GM18519 (cell line): Measurements from ENCODE around the gene PRUNE1.

Experiments used
- ATAC-seq: cut with Tn5 transposase; IDR thresholded peaks from one replicate; pipeline ENCODE4 v1.9.1; 2021; ENCODE audit warnings: mild to moderate bottlenecking, moderate library complexity; ENCODE audit not compliant: unreplicated experiment, low FRiP score

Gene PRUNE1

DNA sequence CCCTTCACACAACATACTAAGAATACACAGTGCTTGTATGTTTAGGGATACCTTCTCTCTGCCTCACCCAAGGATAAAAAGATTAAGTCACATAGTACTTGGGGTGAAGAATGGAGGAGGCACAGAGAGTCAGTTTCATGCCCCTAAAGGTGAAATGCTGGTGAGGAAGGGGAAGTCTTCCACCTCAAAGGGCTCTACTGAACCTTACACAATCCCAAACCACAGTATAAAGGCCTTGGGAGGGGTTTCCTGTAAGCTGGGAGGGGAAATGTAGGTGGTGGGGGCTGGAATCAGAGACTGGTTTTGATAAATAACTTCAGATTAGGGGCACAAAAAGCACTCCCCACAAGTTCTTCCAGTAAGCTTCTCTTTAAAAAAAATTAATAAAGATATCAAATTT lies 5.1 kb upstream of the PRUNE1 start:
- ATAC-seq, result no peak

DNA sequence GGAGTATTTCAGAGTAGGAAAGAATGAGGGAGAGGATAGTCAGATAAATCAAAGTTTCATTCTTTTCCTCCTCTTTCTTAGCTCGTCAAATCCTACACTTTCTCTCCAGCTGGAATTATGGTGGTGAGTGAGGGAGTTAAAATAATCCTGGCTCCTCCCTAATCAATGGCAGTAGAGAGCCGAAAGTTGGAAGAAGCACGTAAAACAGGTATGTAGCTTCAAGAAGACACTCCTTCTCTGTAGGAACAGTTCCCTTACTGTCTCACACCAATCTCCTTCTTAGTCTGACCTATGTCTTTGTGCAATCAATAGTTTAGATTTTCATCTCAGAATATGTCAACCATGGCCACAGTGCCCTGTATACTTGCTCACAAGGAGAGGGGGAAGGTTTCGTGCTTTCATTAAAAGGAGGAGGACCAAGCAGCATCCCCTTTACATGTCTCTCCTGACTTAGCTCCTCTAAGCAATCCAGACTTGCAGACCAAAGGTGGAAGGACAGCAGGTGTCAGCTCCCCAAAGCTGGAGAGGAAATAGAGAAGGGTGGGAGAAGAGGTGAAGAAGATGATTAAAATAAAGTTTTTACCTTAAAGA lies 2.4 kb upstream of the PRUNE1 start:
- no peak for ATAC-seq

DNA sequence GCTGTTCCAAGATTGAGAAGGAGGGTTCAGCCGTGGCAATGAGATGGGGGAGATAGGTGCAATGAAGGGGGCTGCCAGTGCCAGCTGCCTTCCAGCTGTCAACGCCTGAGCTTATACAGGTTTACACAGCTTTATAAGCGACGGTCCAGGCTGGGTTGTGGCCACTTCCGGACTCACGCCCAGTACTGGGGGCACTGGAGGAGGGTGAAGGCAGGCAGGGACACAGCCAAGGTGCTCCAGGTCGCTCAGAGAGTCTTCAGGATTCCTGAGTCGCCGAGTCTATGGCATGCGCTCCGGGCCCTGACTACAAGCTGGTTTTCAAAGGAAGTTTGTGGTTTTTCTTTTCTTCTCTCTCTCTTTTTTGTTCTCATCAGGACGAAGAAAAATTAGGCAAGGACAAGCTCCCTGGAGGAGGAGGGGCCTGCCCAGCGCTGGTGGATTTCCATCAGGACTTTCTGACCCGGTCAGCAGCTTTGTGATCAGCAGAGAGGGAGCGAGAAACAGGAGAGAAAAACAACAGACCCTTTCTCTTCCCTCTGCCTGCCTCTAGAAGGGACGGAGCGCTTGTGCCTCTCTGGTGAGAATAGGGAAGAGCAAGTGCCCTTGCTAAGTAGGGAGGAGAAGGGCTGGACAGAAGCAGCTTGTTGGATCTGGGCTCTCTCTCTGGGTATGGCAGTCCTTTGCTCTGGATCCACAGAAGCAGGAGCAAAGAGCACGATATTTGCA lies 1.8 kb upstream of the PRUNE1 start, which contains the start of gene MINDY1:
TSS of gene MINDY1 (minus strand) at position 576 of the 726 bp plus-strand sequence. CDS start 4,285 bp downstream, outside the sequence.
- no peak for ATAC-seq

DNA sequence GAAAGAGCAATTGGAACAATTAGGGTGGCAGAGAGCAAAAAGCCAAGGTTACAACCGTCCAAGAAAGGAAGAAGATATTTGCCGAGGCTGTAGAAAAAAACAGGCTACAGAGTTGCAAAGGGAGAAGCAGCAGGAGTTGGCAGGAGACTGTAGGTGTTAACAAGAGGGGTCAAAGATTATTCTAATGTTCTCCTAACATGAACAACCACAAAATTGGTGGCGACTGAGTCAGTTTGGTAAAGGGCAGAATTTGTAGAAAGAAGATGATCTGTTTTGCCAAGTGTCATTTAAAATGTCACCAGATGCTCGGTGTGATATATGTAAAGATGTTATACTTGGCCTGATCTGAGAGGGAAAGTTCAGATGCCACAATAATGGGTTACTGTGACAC lies 401 bp upstream of the PRUNE1 start:
- ATAC-seq, result no peak

DNA sequence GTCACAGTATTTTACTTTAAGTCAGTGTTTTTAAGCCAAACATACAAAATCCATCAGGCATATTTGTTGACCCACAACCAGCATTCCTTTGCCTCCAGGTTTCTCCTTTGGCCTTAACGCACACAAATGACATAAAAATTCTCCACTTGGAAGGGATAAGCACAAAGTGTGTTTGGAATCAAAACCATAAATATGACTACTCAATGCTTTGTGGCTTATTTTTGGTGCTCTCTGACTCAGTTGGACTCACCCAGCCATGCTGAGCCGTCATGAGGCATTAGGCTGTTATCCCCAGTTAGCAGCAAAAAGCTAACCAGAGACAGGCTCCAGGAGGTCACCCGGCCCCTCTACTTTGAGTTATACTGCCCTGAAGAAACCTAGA lies 948 bp downstream of the PRUNE1 start:
- no peak for ATAC-seq

DNA sequence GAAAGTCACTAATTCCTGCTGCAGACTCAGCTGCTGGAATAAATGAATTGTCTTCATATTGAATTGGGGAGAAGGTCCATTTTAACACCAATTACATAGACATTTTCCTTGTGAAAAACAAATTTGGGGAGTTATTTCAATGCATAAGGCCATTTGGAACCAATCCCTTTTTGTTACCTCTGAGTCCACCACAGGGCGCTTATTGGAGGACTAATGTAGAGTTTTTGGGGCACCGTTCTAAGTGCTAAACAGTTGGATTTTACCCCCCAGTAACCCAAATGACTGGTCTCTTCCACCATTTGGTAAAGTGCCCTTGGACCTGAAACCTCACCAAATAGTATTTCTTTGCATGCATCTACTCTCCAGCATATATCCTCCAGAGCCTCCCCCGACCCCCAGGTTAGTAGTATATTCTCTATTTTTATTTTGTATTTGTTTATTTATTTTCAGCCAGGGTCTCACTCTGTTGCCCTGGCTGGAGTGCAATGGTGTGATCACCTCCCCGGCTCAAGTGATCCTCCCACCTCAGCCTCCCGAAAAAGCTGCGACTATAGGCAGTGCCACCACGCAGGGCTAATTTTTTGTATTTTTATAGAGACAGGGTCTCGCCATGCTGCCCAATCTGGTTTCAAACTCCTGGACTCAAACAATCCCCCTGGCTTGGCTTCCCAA lies 1.6 kb downstream of the PRUNE1 start:
- no peak for ATAC-seq

DNA sequence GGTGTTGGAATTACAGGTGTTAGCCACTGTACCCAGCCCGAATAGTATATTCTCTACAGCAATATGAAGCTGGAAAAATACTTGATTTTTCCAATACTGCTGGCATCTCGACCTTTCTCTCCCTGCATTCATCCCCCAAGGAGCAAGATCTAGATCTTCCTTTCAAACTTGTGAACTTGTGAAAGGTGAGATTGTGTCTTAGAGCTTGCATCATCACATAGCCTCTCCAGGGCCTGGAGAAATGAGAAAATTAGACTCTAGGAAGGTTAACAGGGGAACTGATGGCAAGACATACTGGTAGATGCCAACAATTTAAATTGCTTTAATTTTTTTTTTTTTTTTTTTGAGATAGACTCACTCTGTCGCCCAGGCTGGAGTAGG lies 2.1 kb downstream of the PRUNE1 start:
- no peak for ATAC-seq

DNA sequence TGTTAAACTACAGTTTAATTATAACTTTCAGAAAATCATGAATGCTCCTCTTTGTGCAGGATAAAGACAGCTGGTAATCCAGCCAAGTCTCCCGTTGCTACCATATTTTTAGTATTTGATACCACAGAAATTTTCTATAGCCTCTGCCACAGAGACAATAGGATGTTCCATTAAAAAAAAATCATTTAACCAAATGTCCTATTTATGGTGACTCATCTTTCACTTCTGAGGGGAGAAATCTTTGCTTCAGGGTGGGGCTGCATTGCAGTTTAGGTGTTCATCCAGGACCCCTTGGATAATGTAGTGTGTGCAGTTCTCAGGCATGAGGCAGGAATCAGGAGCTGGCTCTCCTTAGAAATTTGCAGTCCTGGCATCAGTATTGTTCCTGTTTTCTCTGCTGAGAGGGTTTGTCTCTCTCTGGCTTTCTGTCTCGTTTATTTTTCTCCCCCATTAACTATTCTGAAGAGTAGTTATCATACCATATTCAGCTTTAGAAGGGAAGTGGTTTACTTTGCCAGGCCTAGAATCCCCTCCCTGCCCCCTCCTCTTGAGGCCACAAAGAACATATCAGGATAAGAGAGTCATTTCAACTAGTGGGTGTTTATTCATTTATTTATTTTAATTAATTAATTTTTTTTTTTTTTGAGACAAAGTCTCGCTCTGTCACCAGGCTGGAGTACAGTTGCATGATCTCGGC lies 3.1 kb downstream of the PRUNE1 start:
- ATAC-seq, result no peak

DNA sequence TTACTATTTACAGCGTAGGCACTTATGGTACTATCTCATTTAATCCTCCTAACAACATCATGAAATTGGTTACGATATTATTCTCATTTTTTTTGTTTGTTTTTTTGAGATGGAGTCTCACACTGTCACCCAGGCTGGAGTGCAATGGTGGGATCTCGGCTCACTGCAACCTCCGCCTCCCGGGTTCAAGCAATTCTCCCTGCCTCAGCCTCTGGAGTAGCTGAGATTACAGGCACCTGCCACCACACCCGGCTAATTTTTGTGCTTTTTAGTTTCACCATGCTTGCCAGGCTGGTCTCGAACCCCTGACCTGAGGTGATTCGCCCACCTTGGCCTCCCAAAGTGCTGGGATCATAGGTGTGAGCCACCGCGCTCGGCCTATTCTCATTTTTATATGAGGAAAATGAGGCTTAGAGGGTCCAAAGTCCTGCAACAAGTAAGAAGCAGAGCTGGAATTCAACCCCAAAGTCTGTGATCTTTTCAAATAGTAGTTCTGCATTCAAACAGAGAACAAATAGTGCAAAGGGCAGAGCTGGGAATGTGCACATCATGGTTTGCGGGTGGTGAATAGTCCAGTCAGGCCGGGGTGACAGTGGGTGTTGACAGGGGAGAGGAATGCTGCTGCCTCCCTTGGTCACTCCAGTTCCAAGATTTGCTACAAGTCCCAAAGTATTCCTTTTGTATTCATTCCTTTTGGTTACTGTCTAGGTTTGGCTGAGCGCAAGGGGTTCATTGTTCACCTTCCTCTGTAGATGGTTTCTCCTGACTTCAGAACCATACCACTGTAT lies 4.6 kb downstream of the PRUNE1 start:
- no peak for ATAC-seq

DNA sequence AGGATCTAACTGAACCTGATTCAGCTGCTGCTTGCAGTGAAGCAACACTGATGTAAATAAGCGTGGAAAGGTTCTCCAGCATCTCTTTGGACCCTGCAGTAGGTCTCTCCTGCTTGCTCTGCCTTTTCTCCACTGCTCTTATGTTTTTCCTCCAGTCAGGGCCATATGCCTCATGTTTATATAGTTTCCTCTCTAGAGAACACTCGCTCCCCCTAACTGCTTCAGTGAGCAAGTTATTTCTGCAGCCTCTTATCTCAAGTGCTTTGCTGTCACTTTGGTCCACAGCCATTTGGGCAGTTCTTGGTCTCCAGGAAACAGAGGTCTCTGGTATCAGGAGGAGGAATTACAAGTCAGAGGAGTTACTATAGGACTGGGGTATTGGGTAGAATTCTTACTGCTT lies 5.3 kb downstream of the PRUNE1 start:
- ATAC-seq, result no peak

DNA sequence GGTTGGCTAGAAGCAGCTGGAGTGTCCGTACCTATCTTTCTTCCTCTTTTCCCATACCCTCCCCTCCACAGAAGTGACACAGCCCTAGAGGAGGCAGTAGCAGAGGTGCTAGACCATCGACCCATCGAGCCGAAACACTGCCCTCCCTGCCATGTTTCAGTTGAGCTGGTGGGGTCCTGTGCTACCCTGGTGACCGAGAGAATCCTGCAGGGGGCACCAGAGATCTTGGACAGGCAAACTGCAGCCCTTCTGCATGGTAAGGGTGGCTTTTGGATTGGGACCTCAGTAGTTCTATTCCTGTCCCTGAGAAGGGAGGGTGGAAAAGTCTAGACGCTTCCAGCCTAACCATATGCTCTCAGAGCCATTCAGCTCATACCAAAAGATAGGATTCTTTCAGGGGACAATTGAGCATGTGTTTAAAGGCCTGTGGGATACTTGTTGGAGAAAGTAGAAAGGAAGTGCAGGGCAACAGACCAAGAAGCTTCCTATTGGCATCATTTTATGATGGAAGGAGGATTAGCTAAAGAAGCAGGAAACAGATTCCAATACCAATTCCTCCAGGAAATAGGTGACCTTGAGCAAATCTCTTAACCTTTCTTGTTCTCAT lies 16.4 kb downstream of the PRUNE1 start:
- no peak for ATAC-seq

DNA sequence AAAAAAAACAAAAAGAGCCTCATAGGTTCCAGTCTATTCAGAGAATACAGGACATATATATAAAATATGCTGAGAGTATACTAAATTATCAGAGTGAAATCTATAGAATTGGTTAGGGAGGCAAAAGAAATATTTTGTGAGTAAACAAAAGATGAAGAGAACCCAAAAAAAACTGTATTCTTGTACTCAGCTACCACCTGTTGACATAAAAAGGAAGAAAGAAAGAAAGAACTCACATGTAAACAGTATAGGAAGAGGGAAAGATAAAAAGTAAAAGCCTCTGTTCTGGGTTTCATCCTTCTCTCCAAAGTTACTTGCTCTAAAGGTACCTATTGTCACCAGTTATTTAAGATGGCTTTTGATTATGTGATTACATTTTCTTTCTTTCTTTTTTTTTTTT lies 18.2 kb downstream of the PRUNE1 start:
- ATAC-seq, result no peak

DNA sequence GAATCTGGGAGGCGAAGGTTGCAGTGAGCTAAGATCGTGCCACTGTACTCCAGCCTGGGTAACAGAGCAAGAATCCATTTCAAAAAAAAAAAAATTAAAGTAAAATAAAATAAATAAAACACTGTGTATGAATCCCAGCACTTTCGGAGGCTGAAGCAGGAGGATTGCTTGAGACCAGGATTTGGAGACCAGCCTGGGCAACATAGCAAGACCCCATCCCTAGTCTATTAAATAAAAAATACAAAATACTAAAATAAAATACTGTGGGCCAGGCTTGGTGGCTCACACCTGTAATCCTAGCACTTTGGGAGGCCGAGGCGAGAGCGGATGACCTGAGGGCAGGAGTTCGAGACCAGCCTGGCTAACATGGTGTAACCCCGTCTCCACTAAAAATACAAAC lies 23.9 kb downstream of the PRUNE1 start:
- no peak for ATAC-seq

DNA sequence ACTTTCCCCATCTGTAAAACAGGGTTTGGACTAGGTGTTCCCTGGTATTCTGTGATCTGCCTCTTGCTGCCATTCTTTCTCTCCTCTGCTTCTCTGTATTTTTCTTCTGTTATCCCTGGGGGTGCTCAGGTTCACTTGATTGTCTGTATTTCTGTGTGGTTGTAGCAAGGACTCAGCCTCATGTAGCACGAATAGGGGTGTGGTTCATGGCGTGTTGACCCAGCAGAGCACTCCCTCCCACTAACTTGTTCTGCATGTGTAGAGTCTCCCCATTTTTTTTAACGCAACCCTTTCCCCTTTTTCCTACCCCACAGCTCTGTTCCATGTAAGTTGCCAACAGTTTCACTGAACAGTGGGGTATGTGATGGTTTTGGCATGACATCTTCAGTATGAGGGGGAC lies 26.9 kb downstream of the PRUNE1 start:
- no peak for ATAC-seq

DNA sequence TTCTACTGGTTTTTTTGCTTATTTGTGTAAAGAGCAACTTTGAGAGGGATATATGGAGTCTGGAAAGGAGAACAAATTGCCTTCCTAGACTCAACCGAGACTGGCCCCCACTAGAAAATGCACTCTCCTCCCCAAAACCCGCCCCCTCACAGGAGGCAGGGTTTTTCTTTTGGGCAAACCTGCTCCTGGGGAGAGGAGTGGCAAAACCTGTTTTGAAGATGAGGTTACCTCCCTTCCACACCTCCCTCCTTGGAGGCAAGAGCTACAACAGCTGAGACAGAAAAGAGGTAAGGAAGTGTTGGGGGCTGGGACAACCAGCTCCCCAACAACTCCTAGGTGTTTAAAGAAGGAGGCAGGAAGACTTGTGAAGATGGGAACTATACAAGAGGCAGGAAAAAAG lies 28.1 kb downstream of the PRUNE1 start, which contains the start of gene BNIPL:
TSS of gene BNIPL (plus strand) at position 231 of the 400 bp plus-strand sequence. CDS start at position 371, 140 bp downstream.
- ATAC-seq, result no peak

DNA sequence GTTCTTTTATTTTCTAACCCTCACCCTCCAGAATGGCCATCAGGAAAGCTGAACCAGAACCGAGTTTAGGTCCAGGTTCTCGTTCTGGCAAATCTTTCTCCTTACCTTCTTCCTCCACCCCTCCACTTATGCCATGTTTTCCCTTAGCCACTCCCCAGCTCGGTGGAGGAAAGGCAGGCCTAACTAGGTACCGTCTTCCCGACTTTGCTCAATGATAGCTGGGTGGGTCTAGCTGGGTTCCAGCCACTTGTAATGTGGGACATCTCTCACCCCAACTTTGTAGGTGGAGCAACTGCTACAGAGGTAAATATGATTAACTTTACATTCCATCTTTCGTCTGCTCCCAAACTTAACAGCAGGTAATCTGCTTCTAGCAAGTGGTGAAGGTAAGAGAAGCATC lies 28.8 kb downstream of the PRUNE1 start:
- no peak for ATAC-seq

DNA sequence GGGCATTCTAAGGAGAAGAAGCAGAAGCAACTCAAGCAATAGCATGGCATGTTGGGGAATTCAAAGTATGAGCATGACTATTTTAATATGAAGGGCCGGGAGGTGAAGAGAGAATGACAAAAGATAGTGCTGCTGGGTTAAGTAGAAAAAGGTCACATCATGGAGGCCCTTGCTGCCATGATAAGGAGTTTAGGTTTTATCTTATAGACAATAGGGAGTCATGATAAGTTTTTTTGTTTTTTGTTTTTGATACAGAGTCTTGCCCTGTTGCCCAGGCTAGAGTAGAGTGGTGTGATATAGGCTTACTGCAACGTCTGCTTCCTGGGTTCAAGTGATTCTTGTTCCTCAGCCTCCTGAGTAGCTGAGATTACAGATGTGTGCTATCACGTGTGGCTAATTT lies 31.3 kb downstream of the PRUNE1 start:
- ATAC-seq, result no peak

DNA sequence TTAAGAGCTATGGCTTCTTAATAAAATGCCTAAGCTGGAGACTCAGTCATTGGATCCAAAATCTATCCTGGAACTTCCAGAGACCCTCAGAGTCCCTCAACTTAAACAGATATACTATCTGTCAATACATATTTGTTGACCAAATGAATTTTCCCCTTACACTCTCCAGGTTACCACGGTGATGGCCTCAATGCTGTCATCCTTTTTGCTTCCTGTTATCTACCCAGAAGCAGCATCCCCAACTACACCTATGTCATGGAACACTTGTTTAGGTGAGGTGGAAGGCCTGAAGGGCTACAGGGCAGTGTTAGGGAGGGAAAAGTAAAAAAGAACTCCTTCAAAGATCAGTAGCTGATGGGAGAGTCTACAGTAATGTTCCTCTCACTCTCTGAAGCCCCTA lies 34.9 kb downstream of the PRUNE1 start:
- ATAC-seq, result no peak

DNA sequence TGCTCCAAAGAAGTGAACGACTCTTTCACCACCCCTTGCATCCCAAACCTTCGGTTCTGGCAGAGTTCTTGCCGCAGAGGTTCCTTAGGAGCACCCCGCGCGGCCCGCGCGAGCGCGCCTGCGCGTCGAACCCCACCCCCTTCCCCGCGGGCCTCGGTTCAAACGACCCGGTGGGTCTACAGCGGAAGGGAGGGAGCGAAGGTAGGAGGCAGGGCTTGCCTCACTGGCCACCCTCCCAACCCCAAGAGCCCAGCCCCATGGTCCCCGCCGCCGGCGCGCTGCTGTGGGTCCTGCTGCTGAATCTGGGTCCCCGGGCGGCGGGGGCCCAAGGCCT lies 39.3 kb downstream of the PRUNE1 start, which contains the start of gene C1orf56:
TSS of gene C1orf56 (plus strand) at position 161 of the 334 bp plus-strand sequence. CDS start at position 258, 97 bp downstream.
- no peak for ATAC-seq
